ENCODE measurements around the gene DMTF1.

The DMTF1 gene

GRCh38 chr7:87154166-87154565, 1.9 kb downstream of the DMTF1 start:
- Mint-ChIP-seq H3K27me3 (no peaks in the 10 kb centered on the region), H3K4me1 (ENCODE audit: low read depth) (peaks cover 18% of the 10 kb centered on the region), H3K4me3 (peak overlapping the region; percentile 98), H3K9me3 (no peaks in the 10 kb centered on the region), H3K27ac (no peak overlapping the region), H3K36me3 (ENCODE audit: low read depth) (peaks cover 24% of the 10 kb centered on the region)
- intact Hi-C loops (cut with micrococcal nuclease): loop anchor here (5.0 to 10.0 kb wide), 3 partner anchors 191 to 1068 kb away; partner anchors contain the start of genes CROT, DBF4, SLC25A40 and SRI

- Mint-ChIP-seq H3K4me1 (ENCODE audit: low read depth) (peaks cover 18% of the 10 kb centered on the region), H3K4me3 (no peak overlapping the region), H3K36me3 (ENCODE audit: low read depth) (peaks cover 24% of the 10 kb centered on the region), H3K9me3 (no peaks in the 10 kb centered on the region), H3K27me3 (no peaks in the 10 kb centered on the region), H3K27ac (no peak overlapping the region)
- intact Hi-C loops (cut with micrococcal nuclease): loop anchor here (5.0 to 10.0 kb wide), 3 partner anchors 190 to 1068 kb away; partner anchors contain the start of genes CROT, DBF4, SLC25A40 and SRI
Observed at GRCh38 chr7:87154569-87154968, 2.3 kb downstream of the DMTF1 start.

GRCh38 chr7:87155788-87156187, 3.5 kb downstream of the DMTF1 start:
- no peak overlapping the region for H3K4me3 Mint-ChIP-seq
- H3K27ac Mint-ChIP-seq: no peak overlapping the region
- no peaks in the 10 kb centered on the region for H3K27me3 Mint-ChIP-seq
- peaks cover 33% of the 10 kb centered on the region for H3K36me3 Mint-ChIP-seq (ENCODE audit: low read depth)
- peaks cover 26% of the 10 kb centered on the region for H3K4me1 Mint-ChIP-seq (ENCODE audit: low read depth)
- H3K9me3 Mint-ChIP-seq: no peaks in the 10 kb centered on the region
- intact Hi-C loops (cut with micrococcal nuclease): loop anchor here (10.0 kb wide), 1 partner anchor 189 kb away; the partner anchor contains the start of gene CROT

- Mint-ChIP-seq H3K36me3 (ENCODE audit: low read depth) (peaks cover 33% of the 10 kb centered on the region), H3K4me1 (ENCODE audit: low read depth) (peaks cover 26% of the 10 kb centered on the region), H3K4me3 (no peak overlapping the region), H3K27ac (no peak overlapping the region), H3K9me3 (no peaks in the 10 kb centered on the region), H3K27me3 (no peaks in the 10 kb centered on the region)
- intact Hi-C loops (cut with micrococcal nuclease): loop anchor here (10.0 kb wide), 1 partner anchor 188 kb away; the partner anchor contains the start of gene CROT
Observed at GRCh38 chr7:87156709-87157108, 4.5 kb downstream of the DMTF1 start.

GRCh38 chr7:87159538-87159937, 7.3 kb downstream of the DMTF1 start:
- H3K27ac Mint-ChIP-seq: no peak overlapping the region
- H3K4me1 Mint-ChIP-seq (ENCODE audit: low read depth): peaks cover 19% of the 10 kb centered on the region
- peaks cover 35% of the 10 kb centered on the region for H3K36me3 Mint-ChIP-seq (ENCODE audit: low read depth)

GRCh38 chr7:87164433-87164832, 12.2 kb downstream of the DMTF1 start:
- no peaks in the 10 kb centered on the region for H3K27me3 Mint-ChIP-seq
- no peak overlapping the region for H3K4me3 Mint-ChIP-seq
- H3K9me3 Mint-ChIP-seq: no peaks in the 10 kb centered on the region
- intact Hi-C loops (cut with micrococcal nuclease): loop anchor here (5.0 kb wide), 1 partner anchor 33 kb away; no protein-coding TSS in a partner anchor
- no peak overlapping the region for H3K27ac Mint-ChIP-seq
- peaks cover 9% of the 10 kb centered on the region for H3K4me1 Mint-ChIP-seq (ENCODE audit: low read depth)
- peaks cover 79% of the 10 kb centered on the region for H3K36me3 Mint-ChIP-seq (ENCODE audit: low read depth)

More at GRCh38 chr7:87159538-87159937, 7.3 kb downstream of the DMTF1 start:
- intact Hi-C loops (cut with micrococcal nuclease): loop anchor here (10.0 kb wide), 1 partner anchor 185 kb away; the partner anchor contains the start of gene CROT
- H3K9me3 Mint-ChIP-seq: no peaks in the 10 kb centered on the region
- H3K27me3 Mint-ChIP-seq: no peaks in the 10 kb centered on the region
- H3K4me3 Mint-ChIP-seq: no peak overlapping the region

GRCh38 chr7:87170828-87171227, 18.6 kb downstream of the DMTF1 start:
- Mint-ChIP-seq H3K27me3 (no peaks in the 10 kb centered on the region), H3K27ac (no peak overlapping the region), H3K4me1 (ENCODE audit: low read depth) (no peaks in the 10 kb centered on the region), H3K4me3 (no peak overlapping the region), H3K36me3 (ENCODE audit: low read depth) (peaks cover 79% of the 10 kb centered on the region), H3K9me3 (no peaks in the 10 kb centered on the region)
- intact Hi-C loops (cut with micrococcal nuclease): no loop called here

GRCh38 chr7:87171282-87171934, 19.2 kb downstream of the DMTF1 start:
- no peaks in the 10 kb centered on the region for H3K4me1 Mint-ChIP-seq (ENCODE audit: low read depth)
- H3K27ac Mint-ChIP-seq: no peak overlapping the region
- no peaks in the 10 kb centered on the region for H3K27me3 Mint-ChIP-seq
- H3K9me3 Mint-ChIP-seq: no peaks in the 10 kb centered on the region
- H3K4me3 Mint-ChIP-seq: no peak overlapping the region
- intact Hi-C loops (cut with micrococcal nuclease): no loop called here
- peaks cover 77% of the 10 kb centered on the region for H3K36me3 Mint-ChIP-seq (ENCODE audit: low read depth)

- Mint-ChIP-seq H3K36me3 (ENCODE audit: low read depth) (peaks cover 74% of the 10 kb centered on the region), H3K9me3 (no peaks in the 10 kb centered on the region), H3K27me3 (no peaks in the 10 kb centered on the region), H3K27ac (no peak overlapping the region), H3K4me1 (ENCODE audit: low read depth) (no peaks in the 10 kb centered on the region), H3K4me3 (no peak overlapping the region)
- intact Hi-C loops (cut with micrococcal nuclease): no loop called here
Observed at GRCh38 chr7:87173471-87173870, 21.2 kb downstream of the DMTF1 start.

- no peaks in the 10 kb centered on the region for H3K4me1 Mint-ChIP-seq (ENCODE audit: low read depth)
- no peak overlapping the region for H3K27ac Mint-ChIP-seq
- intact Hi-C loops (cut with micrococcal nuclease): no loop called here
- H3K27me3 Mint-ChIP-seq: no peaks in the 10 kb centered on the region
- H3K4me3 Mint-ChIP-seq: no peak overlapping the region
- peaks cover 88% of the 10 kb centered on the region for H3K36me3 Mint-ChIP-seq (ENCODE audit: low read depth)
- H3K9me3 Mint-ChIP-seq: no peaks in the 10 kb centered on the region
Observed at GRCh38 chr7:87178320-87178719, 26.1 kb downstream of the DMTF1 start.

GRCh38 chr7:87179180-87179579, 26.9 kb downstream of the DMTF1 start:
- Mint-ChIP-seq H3K4me1 (ENCODE audit: low read depth) (no peaks in the 10 kb centered on the region), H3K27ac (no peak overlapping the region)
- intact Hi-C loops (cut with micrococcal nuclease): no loop called here

GRCh38 chr7:87187120-87187519, 34.9 kb downstream of the DMTF1 start:
- Mint-ChIP-seq H3K27me3 (no peaks in the 10 kb centered on the region), H3K9me3 (no peaks in the 10 kb centered on the region), H3K27ac (no peak overlapping the region), H3K4me3 (no peak overlapping the region), H3K4me1 (ENCODE audit: low read depth) (no peaks in the 10 kb centered on the region), H3K36me3 (ENCODE audit: low read depth) (peaks cover 71% of the 10 kb centered on the region)
- intact Hi-C loops (cut with micrococcal nuclease): no loop called here

More at GRCh38 chr7:87179180-87179579, 26.9 kb downstream of the DMTF1 start:
- H3K9me3 Mint-ChIP-seq: no peaks in the 10 kb centered on the region
- peaks cover 88% of the 10 kb centered on the region for H3K36me3 Mint-ChIP-seq (ENCODE audit: low read depth)
- H3K27me3 Mint-ChIP-seq: no peaks in the 10 kb centered on the region
- no peak overlapping the region for H3K4me3 Mint-ChIP-seq

GRCh38 chr7:87188930-87189329, 36.7 kb downstream of the DMTF1 start:
- intact Hi-C loops (cut with micrococcal nuclease): no loop called here
- H3K27ac Mint-ChIP-seq: no peak overlapping the region
- no peaks in the 10 kb centered on the region for H3K4me1 Mint-ChIP-seq (ENCODE audit: low read depth)
- H3K36me3 Mint-ChIP-seq (ENCODE audit: low read depth): peaks cover 69% of the 10 kb centered on the region
- no peak overlapping the region for H3K4me3 Mint-ChIP-seq
- no peaks in the 10 kb centered on the region for H3K9me3 Mint-ChIP-seq
- H3K27me3 Mint-ChIP-seq: no peaks in the 10 kb centered on the region

GRCh38 chr7:87190783-87191182, 38.5 kb downstream of the DMTF1 start:
- no peak overlapping the region for H3K27ac Mint-ChIP-seq
- no peaks in the 10 kb centered on the region for H3K9me3 Mint-ChIP-seq
- H3K36me3 Mint-ChIP-seq (ENCODE audit: low read depth): peaks cover 68% of the 10 kb centered on the region
- intact Hi-C loops (cut with micrococcal nuclease): no loop called here
- H3K4me3 Mint-ChIP-seq: no peak overlapping the region
- no peaks in the 10 kb centered on the region for H3K27me3 Mint-ChIP-seq
- H3K4me1 Mint-ChIP-seq (ENCODE audit: low read depth): no peaks in the 10 kb centered on the region
